Osteoblast (primary cell): ENCODE data around the gene NUS1. TPM values are rescaled to one million over a fixed set of nuclear protein-coding genes. Genes with fewer than 3 reads are reported as not detected.
"Not testable (repeated sequence)": the region's sequence is repeated elsewhere in the genome, so short reads cannot be mapped to it uniquely, and the experiment has no call there.

Experiments
- DNase-seq: peaks from one replicate; pipeline ENCODE4 v3.0.0; 2011; ENCODE audit warnings: low spot score, mixed read lengths; ENCODE audit not compliant: insufficient read length; ENCODE audit errors: missing footprints
- H2AFZ ChIP-seq: 2 replicates; pipeline ENCODE4 v1.6.0; 2011; ENCODE audit warnings: mild to moderate bottlenecking, low read length
- H3K27ac ChIP-seq: 2 replicates; pipeline ENCODE4 v1.5.1; 2011; ENCODE audit warnings: mild to moderate bottlenecking, low read depth, low read length, moderate library complexity
- H3K27me3 ChIP-seq: 2 replicates; pipeline ENCODE4 v1.6.0; 2012; ENCODE audit warnings: mild to moderate bottlenecking, control low read depth, inconsistent platforms, low read length, moderate library complexity; ENCODE audit not compliant: insufficient read depth
- H3K36me3 ChIP-seq: 2 replicates; pipeline ENCODE4 v1.5.1; 2011; ENCODE audit warnings: mild to moderate bottlenecking, low read length, control low read depth, moderate library complexity; ENCODE audit not compliant: insufficient read depth
- H3K4me1 ChIP-seq: 2 replicates; pipeline ENCODE4 v1.5.1; 2011; ENCODE audit warnings: mild to moderate bottlenecking, low read length, control low read depth, moderate library complexity; ENCODE audit not compliant: insufficient read depth
- H3K4me2 ChIP-seq: 2 replicates; pipeline ENCODE4 v1.6.0; 2011; ENCODE audit warnings: mild to moderate bottlenecking, low read length; ENCODE audit not compliant: insufficient read depth
- H3K4me3 ChIP-seq: fragments of 200-600 bp; sonication (generic); 3 replicates; pipeline ENCODE4 v1.5.1; 2012; ENCODE audit warnings: mild to moderate bottlenecking, low read length, inconsistent platforms; ENCODE audit not compliant: insufficient read depth
- H3K79me2 ChIP-seq: 2 replicates; pipeline ENCODE4 v1.6.0; 2012; ENCODE audit warnings: mild to moderate bottlenecking, low read length, control low read depth, inconsistent platforms; ENCODE audit not compliant: insufficient read depth
- H3K9me3 ChIP-seq: 2 replicates; pipeline ENCODE4 v1.5.1; 2011; ENCODE audit warnings: low read depth, low read length, control low read depth
- H4K20me1 ChIP-seq: 2 replicates; pipeline ENCODE4 v1.6.0; 2012; ENCODE audit warnings: mild to moderate bottlenecking, low read length, control low read depth; ENCODE audit not compliant: insufficient read depth
- CTCF ChIP-seq: IDR thresholded peaks from 2 replicates; pipeline ENCODE4 v1.5.1; 2011; ENCODE audit warnings: mild to moderate bottlenecking, low read depth, low read length, moderate library complexity; ENCODE audit errors: extremely low read depth
- total RNA-seq: library from RNA; depleted of rRNA; stranded (reverse); fragments of >200 nt; gene quantifications from 2 replicates; pipeline ENCODE4 v1.2.3, GENCODE V29; 2012

NUS1 gene
- total RNA-seq, 1 donor, result 19.2 TPM

- no peak overlapping the region for H3K27ac ChIP-seq
- H3K79me2 ChIP-seq, result no peaks in the 10 kb centered on the region
- no peaks in the 10 kb centered on the region for H4K20me1 ChIP-seq
- H3K4me2 ChIP-seq, result no peak overlapping the region
- H2AFZ ChIP-seq, result no peak overlapping the region
- no peaks in the 10 kb centered on the region for H3K36me3 ChIP-seq
- no peak for TF ChIP-seq CTCF
- DNase-seq, result no peak
- no peaks in the 10 kb centered on the region for H3K27me3 ChIP-seq
- H3K4me1 ChIP-seq, result no peaks in the 10 kb centered on the region
- no peaks in the 10 kb centered on the region for H3K9me3 ChIP-seq
- no peak overlapping the region for H3K4me3 ChIP-seq
Measured at GRCh38 chr6:117642976-117643375, 32.3 kb upstream of the NUS1 start.

- H4K20me1 ChIP-seq, H3K79me2 ChIP-seq, H3K27me3 ChIP-seq, H3K27ac ChIP-seq, DNase-seq, H3K36me3 ChIP-seq, H3K9me3 ChIP-seq, H2AFZ ChIP-seq, H3K4me2 ChIP-seq, H3K4me1 ChIP-seq, H3K4me3 ChIP-seq: not testable (repeated sequence)
Measured at GRCh38 chr6:117651984-117652383, 23.3 kb upstream of the NUS1 start.

GRCh38 chr6:117653949-117654348 is 21.3 kb upstream of the NUS1 start:
- Histone ChIP-seq H3K27ac (no peak overlapping the region), H4K20me1 (no peaks in the 10 kb centered on the region), H3K9me3 (no peaks in the 10 kb centered on the region), H3K4me1 (no peaks in the 10 kb centered on the region), H3K4me3 (no peak overlapping the region), H3K27me3 (no peaks in the 10 kb centered on the region), H3K79me2 (no peaks in the 10 kb centered on the region), H3K36me3 (no peaks in the 10 kb centered on the region), H3K4me2 (no peak overlapping the region), H2AFZ (no peak overlapping the region)
- no peak for TF ChIP-seq CTCF
- no peak for DNase-seq

GRCh38 chr6:117655380-117655779 is 19.9 kb upstream of the NUS1 start:
- TF ChIP-seq CTCF, result no peak
- no peak overlapping the region for H3K27ac ChIP-seq
- no peak for DNase-seq
- H3K36me3 ChIP-seq, result no peaks in the 10 kb centered on the region
- no peak overlapping the region for H3K4me2 ChIP-seq
- no peak overlapping the region for H3K4me3 ChIP-seq
- H3K79me2 ChIP-seq, result no peaks in the 10 kb centered on the region
- H3K4me1 ChIP-seq, result no peaks in the 10 kb centered on the region
- no peaks in the 10 kb centered on the region for H4K20me1 ChIP-seq
- H2AFZ ChIP-seq, result no peak overlapping the region
- H3K9me3 ChIP-seq, result no peaks in the 10 kb centered on the region
- no peaks in the 10 kb centered on the region for H3K27me3 ChIP-seq

- Histone ChIP-seq H3K27me3 (no peaks in the 10 kb centered on the region), H3K79me2 (no peaks in the 10 kb centered on the region), H3K4me3 (no peak overlapping the region), H3K27ac (no peak overlapping the region), H3K4me2 (no peak overlapping the region), H4K20me1 (no peaks in the 10 kb centered on the region), H3K9me3 (no peaks in the 10 kb centered on the region), H3K4me1 (no peaks in the 10 kb centered on the region), H3K36me3 (no peaks in the 10 kb centered on the region), H2AFZ (no peak overlapping the region)
- no peak for DNase-seq
- no peak for TF ChIP-seq CTCF
Measured at GRCh38 chr6:117666881-117667280, 8.4 kb upstream of the NUS1 start.
